NCI-H446 treated with DMSO at 0.1 percent for 48 hours (cell line): Measurements from ENCODE around the gene SPATA20.

Experiments used
- DNase-seq: peaks from one replicate; lab custom pipeline; 2025; lab: John Stamatoyannopoulos, UW

Gene SPATA20

DNA sequence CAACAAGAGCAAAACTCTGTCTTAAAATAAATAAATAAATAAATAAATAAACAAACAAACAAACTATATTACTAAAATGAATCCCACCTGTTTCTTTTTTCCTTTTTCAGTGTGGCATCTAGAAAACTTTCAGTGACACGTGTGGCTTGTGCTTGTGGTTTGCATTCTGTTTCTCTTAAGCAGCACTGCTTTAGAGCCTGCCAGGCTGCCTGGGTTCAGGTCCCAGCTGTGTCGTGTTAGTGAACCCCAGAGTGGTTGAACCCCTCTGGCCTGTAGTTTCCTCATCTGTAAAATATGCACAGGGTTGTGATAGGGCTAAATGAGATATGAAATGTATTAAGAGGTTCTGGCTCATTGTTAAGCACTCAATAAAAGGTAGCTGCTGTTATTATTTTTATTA, 26.5 kb upstream of the SPATA20 start:
- DNase-seq = no peak

GRCh38 chr17:50521514-50521913, 25.5 kb upstream of the SPATA20 start:
- no peak for DNase-seq

DNA sequence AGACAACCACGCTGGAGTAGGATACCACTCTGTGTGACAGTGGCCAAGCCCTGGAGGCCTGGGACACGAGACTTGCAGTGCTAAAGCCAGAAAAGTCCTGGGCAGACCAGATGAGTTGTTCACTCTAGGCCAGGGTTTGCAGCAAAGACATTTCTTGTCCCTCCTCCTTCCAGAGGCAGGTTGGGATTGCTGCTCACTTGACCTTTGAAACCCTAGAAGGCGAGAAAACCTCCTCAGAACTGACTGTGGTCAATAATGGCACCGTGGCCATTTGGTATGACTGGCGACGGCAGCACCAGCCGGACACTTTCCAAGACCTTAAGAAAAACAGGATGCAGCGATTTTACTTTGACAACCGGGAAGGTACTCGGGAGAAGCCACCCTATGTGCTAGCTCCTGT, 24.2 kb upstream of the SPATA20 start:
- DNase-seq = no peak

DNA sequence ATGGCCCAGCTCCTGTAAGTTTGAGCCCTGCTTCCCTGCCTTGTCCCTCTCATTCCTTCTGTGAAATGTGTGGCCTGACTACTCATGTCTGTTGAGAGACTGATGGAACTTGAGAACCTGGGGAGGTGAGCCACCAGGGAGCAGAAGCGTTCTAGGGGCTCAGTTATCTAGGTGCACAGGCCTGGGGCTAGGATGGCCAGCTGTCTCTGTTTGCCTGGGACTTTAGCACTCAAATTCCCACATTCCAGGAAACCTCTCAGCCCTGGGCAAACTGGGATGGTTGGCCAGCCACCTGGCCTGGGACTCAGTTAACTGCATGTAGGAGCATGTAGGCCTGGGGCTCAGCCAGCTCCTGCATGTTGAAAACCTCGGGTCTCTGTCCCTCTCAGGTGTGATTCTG, 23.8 kb upstream of the SPATA20 start:
- DNase-seq = no peak

DNA sequence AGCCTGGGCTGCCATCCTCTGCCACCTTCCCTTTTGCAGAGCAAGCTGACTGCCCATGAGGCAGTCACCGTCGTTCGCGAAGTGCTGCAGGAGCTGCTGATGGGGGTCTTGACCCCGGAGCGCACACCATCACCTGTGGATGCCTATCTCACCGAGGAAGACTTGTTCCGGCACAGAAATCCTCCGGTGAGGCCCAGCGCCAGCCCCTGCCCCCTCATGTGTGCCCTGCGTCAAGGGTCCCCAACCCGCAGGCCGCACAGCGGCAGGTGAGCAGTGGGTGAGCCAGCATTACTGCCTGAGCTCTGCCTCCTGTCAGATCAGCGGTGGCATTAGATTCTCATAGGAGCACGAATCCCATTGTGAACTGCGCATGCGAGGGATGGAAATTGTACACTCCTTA, 22.1 kb upstream of the SPATA20 start:
- DNase-seq = no peak

- DNase-seq = no peak
Observed at GRCh38 chr17:50527155-50527762, 19.7 kb upstream of the SPATA20 start.

DNA sequence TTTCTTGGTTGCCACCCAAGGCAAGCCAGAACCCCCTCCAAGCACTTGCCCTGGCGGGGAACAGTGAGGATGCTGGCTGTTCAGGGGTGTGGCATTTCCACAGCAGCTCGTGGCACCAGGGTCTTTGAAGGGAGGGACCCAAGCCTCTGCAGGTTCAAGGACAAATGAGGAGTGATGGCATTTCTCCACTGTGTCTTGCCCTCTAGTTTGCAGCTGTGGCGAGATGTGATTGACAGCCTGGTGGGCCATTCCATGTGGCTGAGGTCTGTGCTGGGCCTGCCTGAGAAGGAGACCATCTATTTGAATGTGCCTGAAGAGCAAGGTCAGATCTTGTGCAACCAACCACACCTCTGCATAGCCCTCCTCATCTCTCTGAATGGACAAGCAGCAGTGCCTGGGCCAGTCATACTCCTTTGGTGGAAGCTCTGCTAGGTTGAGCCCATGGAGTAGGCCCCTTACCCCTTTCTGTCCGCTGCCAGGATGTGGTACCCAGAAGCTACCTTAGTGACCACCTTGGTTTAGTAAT, 19.0 kb upstream of the SPATA20 start:
- DNase-seq = no peak

- DNase-seq = no peak
Observed at GRCh38 chr17:50529849-50530248, 17.1 kb upstream of the SPATA20 start.

DNA sequence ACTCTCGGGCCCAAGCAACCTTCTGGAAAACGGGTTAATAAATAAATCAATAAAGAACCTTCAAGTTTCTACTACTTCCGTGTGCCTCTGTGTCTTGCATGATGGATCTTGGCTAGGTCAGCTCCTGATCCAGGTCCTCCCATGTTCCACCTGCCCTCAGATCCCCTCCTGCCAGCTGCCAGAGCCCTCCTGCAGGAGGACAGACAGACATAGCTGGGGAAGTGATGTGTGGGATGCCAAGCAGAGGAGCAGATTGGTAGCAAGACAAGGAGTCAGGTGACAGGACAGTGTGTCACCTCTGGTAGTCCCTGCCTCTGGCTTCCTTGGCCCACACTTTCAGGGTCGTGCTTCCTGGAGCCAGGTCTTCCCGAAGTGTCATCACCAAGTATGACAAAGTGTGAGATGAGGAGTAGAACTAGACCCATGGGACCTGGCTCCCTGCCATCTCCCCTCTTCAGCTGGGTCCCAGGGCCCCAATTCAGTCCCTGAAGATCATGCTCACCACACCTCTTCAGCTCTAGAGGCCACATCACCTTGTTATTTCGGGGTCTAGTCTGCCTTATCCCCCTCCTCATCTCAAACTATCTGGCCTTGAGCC, 15.4 kb upstream of the SPATA20 start:
- DNase-seq = no peak

GRCh38 chr17:50532452-50533024, 14.4 kb upstream of the SPATA20 start, which contains the start of gene EPN3:
Gene EPN3, plus strand, starts transcription at chr17:50532735. Its CDS starts 3,822 bp downstream, at chr17:50536557.
- no peak for DNase-seq

- DNase-seq = no peak
Observed at GRCh38 chr17:50533185-50533584, 13.8 kb upstream of the SPATA20 start.

- no peak for DNase-seq
Observed at GRCh38 chr17:50533720-50534148, 13.2 kb upstream of the SPATA20 start.

- no peak for DNase-seq
Observed at GRCh38 chr17:50534222-50534978, 12.6 kb upstream of the SPATA20 start.

DNA sequence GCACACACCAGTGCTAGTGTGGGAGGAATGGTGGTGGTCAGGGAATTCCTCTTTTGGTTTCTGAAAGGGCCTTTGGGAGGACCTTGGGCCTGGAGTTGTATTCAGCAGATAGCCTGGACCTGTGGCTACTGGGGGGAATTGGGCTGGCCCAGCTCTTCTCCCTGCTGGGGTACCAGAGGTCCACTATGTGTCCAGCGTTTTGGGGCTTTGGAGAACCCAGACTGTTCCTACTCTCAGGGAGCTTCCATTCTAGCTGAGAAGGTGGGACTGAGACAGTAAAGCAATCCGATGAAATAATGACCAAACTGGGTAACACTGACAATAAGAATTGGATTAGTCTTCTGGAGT, 12.0 kb upstream of the SPATA20 start:
- no peak for DNase-seq

- DNase-seq = no peak
Observed at GRCh38 chr17:50535407-50535806, 11.6 kb upstream of the SPATA20 start.

DNA sequence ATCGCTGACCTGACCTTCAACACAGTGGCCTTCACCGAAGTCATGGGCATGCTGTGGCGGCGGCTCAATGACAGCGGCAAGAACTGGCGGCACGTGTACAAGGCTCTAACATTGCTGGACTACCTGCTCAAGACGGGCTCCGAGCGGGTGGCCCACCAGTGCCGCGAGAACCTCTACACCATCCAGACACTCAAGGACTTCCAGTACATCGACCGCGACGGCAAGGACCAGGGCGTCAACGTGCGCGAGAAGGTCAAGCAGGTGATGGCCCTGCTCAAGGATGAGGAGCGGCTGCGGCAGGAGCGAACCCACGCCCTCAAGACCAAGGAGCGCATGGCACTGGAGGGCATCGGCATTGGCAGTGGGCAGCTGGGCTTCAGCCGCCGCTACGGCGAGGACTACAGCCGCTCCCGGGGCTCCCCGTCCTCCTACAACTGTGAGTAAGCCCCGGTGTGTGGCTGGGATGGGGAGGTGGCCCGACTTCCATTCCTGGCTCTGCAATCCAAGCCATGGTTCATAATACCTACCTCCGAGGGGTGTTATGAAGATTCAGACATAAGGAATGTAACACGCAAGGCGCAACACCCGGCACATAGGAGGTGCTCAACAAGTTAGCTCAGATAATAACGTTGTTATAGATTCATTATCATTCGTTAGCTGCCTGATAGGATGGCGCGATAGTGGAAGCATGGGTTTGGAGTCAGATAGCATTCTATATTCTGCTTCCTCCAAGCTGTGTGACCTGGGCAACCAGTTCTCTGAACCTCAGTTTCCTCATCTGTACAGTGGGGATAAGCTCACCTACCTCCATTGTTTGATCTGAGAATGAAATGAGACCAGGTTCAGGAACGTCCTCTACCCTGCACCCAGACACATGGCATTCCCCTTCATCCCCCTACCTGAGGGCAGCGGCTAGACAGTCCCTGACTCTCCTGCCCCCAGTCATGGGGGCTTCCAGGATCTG, 10.0 kb upstream of the SPATA20 start:
- no peak for DNase-seq

DNA sequence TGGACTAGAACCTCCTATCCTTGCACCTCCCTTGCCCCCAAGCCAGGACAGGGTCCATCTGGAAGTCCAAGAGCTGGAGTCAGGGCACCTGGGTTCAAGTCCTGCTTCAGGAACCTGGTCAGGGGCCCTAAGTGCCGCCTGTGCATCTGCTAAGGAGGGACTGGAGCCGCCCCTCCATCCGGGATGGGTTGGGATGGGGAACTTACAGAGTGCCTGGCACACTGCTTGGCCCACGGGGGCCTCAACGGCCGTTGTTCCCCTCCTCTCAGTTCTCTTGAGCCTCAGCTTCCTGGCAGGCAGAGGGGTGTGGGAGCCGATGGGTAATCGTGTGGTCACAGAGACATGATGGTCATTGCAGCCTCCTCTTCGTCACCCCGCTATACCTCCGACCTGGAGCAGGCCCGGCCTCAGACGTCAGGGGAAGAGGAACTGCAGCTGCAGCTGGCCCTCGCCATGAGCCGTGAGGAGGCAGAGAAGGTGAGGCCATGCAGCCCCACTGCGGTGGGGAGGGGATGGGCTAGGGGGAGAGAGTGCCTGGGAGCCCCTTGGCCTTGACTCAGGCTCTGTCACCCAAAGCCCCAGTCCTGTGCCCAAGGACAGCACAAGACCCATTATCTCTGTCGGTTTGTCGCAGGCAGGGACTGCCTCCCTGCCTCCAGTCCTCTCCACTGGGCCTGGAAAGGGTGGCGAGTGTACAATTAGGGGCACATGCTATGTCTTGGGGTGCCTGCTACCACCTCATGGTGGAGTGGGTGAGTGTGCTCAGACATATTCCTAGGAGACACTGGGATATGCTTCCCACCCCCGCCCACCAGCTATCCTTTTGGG, 9.0 kb upstream of the SPATA20 start:
- no peak for DNase-seq

- DNase-seq = no peak
Observed at GRCh38 chr17:50538549-50539410, 8.2 kb upstream of the SPATA20 start.

DNA sequence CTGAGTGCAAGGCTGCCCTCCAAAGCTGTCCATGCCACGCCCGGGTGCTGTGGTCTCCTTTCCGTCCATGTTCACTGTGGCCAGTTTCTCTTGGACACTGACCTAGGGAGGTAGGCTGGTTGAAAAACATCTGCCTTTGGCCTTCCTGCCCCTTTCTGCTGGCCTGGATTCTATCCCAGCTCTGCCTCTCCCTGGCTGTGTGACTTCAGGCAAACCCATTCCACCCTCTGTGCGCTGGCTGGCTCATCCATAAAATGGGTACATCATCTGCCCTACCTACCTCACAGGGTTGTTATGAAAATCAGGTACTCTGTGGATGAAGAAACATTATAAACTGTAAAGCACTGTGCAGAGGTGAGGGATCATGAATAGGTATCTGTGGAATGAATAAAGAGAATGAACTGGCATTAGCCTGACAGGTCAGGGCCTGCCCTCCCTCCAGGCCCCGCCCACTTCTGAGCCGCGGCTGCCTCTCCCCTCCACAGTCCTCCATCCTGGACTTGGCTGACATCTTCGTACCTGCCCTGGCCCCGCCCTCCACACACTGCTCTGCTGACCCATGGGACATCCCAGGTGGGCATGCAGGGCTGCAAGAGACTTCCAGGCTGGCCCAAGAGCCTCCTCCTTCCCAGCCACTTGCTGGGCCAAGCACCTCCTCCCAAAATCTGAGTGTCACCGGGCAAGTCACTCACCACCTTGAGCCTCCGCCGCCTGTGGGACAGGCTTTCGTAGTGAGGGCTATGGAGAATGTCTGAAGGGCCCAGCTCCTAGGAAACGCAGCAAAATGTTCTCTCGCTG, 7.0 kb upstream of the SPATA20 start:
- no peak for DNase-seq
